KBM-7 (cell line): ENCODE data around the gene COA5.

Experiments
- DNase-seq: peaks from one replicate; pipeline ENCODE4 v3.0.0-alpha.2; 2015
- in situ Hi-C: fragments of 300-500 bp; cut with MboI; formaldehyde crosslinking; loops from 2 replicates; pipeline ENCODE4 v1.14.3; 2020; ENCODE audit warnings: low sequenced_read_pairs, low pct_unique_long_range_greater_than_20kb, mixed read lengths

COA5 gene, protein sequence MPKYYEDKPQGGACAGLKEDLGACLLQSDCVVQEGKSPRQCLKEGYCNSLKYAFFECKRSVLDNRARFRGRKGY

DNA sequence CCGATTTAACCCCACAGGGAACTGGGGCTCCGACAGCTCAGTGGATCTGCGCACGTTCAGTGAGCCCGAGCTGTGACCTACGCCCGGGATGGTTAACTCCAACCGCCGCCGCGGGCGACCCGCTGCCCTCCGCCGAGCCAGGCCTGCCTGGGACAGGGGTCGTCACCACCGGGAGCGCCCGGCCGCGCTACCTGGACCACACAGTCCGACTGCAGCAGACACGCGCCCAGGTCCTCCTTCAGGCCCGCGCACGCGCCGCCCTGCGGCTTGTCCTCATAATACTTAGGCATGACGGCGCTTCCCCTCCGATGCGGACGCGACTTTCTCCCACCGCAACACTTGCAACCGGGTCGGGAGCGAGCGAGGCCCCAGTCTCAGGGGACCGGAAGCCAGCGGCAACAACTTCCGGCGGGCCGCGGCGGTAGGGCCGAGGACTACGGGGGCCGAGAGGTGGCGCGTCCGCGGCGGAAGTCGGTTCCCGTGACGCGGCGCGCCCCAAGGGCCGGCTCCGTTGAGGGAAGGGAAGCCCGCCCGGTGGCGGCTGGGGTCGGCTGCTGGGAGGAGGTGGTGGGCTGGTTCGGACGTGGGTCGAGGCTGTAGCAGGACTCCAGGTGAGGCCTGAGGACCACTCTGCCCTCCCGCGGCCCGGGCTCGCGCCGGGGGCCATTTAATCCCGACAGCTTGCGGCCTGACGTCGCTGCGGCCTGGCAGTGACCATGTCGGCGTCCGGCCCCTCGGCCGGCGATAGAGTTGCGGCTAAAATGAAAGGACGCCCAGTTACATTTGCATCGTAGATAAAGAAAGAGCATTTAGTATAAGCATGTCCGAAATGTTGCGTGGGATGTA lies at the start of gene COA5, which contains the start of gene UNC50:
TSS of gene COA5 (minus strand) at position 397 of the 846 bp plus-strand sequence. CDS start at position 290, 107 bp downstream.
TSS of gene UNC50 (plus strand) at position 474 of the 846 bp plus-strand sequence. CDS start 1,171 bp downstream, outside the sequence.
- in situ Hi-C loops = no loop called here
- DNase-seq = peak; percentile 90

GRCh38 chr2:98656800-98657199 lies 48.5 kb upstream of the COA5 start:
- DNase-seq = no peak
- in situ Hi-C loops = no loop called here

DNA sequence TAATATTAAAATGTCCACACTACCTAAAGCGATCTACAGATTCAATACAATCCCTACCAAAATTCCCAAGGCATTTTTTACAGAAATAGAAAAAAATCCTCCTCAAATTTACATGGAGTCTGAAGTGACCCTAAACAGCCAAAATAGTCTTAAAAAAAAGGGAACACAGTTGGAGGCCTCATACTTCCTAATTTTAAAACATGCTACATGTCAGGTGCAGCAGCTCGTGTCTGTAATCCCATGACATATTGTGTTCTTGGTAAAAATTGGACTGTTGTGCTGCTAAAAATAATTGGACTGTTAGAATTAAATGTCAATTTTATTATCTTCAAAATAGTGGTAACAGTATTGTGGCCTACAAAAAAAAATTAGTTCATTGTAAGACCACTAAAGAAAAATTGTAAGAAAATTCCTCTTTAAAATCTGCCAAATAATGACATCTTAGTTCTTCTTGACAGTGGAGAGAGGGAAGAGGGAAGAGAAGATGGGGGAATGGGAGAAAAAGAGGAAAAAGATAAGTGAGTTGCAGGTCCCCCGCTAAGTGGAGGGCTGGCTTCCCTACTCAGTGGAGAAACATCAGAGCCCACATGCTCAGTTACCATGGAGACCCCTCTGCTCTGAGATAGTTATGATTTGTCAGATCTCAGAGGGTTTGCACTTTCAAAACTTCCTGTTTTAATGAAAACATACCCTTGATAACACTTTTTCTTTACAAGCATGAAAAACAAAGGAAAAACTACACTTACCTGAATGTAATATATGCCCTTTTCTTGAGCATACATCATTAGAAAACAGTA lies 46.6 kb upstream of the COA5 start:
- in situ Hi-C loops = no loop called here
- DNase-seq = peak; percentile 54

- in situ Hi-C loops = no loop called here
- no peak for DNase-seq
Measured at GRCh38 chr2:98650998-98651397, 42.7 kb upstream of the COA5 start.

DNA sequence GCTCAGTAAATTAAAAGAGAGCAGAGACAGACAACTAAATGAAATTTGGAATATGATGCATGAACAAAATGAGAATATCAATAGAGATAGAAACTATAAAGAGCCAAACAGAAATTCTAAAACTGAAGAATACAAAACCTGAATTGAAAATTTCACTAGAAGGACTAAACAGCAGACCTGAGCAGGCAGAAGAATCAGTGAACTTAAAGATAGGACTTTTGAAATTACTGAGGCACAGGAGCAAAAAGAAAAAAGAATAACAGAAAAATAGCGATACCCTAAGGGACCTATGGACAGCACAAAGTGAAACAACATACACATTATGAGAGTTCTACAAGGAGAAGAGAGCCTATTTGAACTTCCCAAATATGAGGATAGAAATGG lies 41.7 kb upstream of the COA5 start:
- no peak for DNase-seq
- in situ Hi-C loops = loop anchor here (25.0 kb wide), 2 partner anchors 187 to 412 kb away; no protein-coding TSS in a partner anchor

DNA sequence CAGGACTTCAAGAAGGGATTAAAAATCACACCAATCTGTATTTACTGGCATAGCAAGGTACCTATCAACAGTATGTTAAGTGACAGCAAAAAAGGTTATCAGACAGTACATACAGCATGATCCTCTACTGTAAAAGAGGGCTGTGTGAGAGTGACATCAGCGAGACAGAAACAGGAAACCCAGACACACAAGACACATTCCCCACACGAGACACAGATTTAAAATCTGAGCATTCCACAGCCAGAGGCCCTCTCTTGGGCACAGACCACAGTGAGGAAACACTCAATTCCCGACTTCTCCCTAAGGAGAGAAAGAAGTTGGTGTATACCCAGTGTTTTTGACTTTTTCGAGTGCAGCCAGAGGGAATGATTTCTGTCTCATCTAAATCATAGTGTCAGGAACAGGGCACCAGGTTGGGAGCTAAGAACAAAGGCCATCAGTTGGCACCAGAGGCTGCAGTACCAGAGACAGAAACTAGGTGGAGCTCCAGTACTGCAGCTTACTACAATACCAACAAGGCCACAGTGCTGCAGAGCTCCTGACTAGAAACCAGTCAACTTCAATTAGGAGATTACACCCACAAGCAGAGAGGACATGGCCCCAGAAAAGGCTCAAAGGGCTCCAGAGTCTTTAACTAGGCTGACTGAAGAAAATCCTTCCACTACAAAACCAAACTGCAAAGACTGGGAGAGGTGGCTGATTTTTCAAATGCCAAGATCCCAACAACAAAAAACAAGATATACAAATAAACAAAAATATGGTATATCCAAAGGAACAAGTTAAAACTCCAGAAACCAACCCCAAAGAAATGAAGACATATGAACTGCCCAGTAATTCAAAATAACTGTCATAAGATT lies 41.1 kb upstream of the COA5 start:
- in situ Hi-C loops = loop anchor here (25.0 kb wide), 2 partner anchors 188 to 413 kb away; no protein-coding TSS in a partner anchor
- peak; percentile 92 for DNase-seq

GRCh38 chr2:98648451-98648850 lies 40.1 kb upstream of the COA5 start:
- in situ Hi-C loops = loop anchor here (25.0 kb wide), 2 partner anchors 189 to 414 kb away; no protein-coding TSS in a partner anchor
- DNase-seq = no peak

- DNase-seq = no peak
- in situ Hi-C loops = loop anchor here (25.0 kb wide), 2 partner anchors 190 to 415 kb away; no protein-coding TSS in a partner anchor
Measured at GRCh38 chr2:98647636-98648035, 39.3 kb upstream of the COA5 start.

DNA sequence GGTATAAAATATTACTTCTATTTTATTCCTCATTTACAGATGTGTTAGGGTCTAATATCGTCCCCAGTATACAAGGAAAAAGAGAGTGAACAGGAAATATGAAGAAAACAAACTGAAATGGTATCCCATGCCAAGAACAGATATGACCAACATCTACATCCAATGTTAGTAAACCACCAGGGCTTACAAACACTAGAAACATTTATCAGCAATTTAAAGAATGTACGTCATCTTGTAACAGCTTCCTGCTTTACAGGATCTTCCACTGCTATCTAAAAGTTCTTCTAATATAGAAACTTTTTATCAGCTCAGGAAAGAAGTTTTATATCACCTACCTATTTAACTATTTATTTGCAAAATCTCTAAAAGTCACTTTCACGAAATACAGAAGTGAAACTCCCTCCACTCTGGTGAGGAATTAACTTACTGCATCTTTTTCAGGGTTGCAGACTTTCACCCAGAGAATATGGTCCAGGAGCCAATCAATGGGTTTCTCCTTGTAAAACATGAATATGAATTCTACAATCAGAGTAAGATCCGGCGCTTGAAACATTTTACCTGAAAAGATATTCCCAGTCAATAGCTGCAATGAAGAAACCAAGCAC lies 35.3 kb upstream of the COA5 start:
- in situ Hi-C loops = loop anchor here (25.0 kb wide), 2 partner anchors 194 to 419 kb away; no protein-coding TSS in a partner anchor
- DNase-seq = no peak

- no peak for DNase-seq
- in situ Hi-C loops = loop anchor here (25.0 kb wide), 2 partner anchors 200 to 425 kb away; no protein-coding TSS in a partner anchor
Measured at GRCh38 chr2:98637401-98638147, 29.3 kb upstream of the COA5 start.

- in situ Hi-C loops = loop anchor here (25.0 kb wide), 2 partner anchors 203 to 428 kb away; no protein-coding TSS in a partner anchor
- DNase-seq = peak; percentile 17
Measured at GRCh38 chr2:98634406-98635092, 26.2 kb upstream of the COA5 start.

- DNase-seq = no peak
- in situ Hi-C loops = loop anchor here (25.0 kb wide), 2 partner anchors 205 to 430 kb away; no protein-coding TSS in a partner anchor
Measured at GRCh38 chr2:98632351-98632750, 24.0 kb upstream of the COA5 start.

DNA sequence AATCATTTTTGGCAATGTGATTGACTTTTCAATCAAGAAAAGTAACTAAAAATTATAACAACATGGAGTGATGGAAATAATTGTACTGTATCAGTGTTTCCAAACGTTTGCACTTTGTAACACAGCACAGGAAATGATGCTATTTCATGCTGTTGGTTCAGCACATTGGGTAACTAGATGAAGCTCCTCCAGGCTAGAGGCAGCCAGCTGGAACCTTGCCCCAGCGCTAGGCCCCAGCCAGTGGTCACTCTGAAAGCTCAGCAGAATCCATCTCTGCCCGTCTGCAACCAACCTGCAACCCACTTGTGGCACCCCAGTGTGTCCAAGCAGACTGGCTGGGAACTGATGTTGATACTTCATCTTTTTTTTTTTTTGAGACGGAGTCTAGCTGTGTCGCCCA lies 15.3 kb upstream of the COA5 start:
- no peak for DNase-seq
- in situ Hi-C loops = no loop called here

GRCh38 chr2:98617149-98617548 lies 8.8 kb upstream of the COA5 start:
- no peak for DNase-seq
- in situ Hi-C loops = no loop called here

- in situ Hi-C loops = no loop called here
- no peak for DNase-seq
Measured at GRCh38 chr2:98615481-98615880, 7.2 kb upstream of the COA5 start.

- in situ Hi-C loops = no loop called here
- no peak for DNase-seq
Measured at GRCh38 chr2:98614024-98614739, 5.9 kb upstream of the COA5 start.
